Kasumi-1 (cell line): ENCODE results near the gene LRRC71.

ENCODE experiments used
- DNase-seq, 2 experiments: peaks; one replicate each; lab custom pipeline; 2025; lab: John Stamatoyannopoulos, UW

LRRC71 gene

GRCh38 chr1:156927215-156928042 lies 7.0 kb downstream of the LRRC71 start:
- peak; percentile 64 to 70 for DNase-seq

- peak in 1 of 2 experiments; percentile 48 for DNase-seq
Measured at GRCh38 chr1:156928043-156928602, 7.7 kb downstream of the LRRC71 start.

GRCh38 chr1:156929596-156930238 lies 9.3 kb downstream of the LRRC71 start:
- DNase-seq, result no peak

- DNase-seq, result no peak
Measured at GRCh38 chr1:156930483-156930882, 10.1 kb downstream of the LRRC71 start.

- no peak for DNase-seq
Measured at GRCh38 chr1:156931211-156931952, 10.9 kb downstream of the LRRC71 start.

- DNase-seq, result no peak
Measured at GRCh38 chr1:156931974-156932710, 11.7 kb downstream of the LRRC71 start.

- no peak for DNase-seq
Measured at GRCh38 chr1:156933136-156933535, 12.7 kb downstream of the LRRC71 start.

GRCh38 chr1:156935505-156936128 lies 15.2 kb downstream of the LRRC71 start:
- DNase-seq, result no peak

- no peak for DNase-seq
Measured at GRCh38 chr1:156936191-156936590, 15.8 kb downstream of the LRRC71 start.

GRCh38 chr1:156936721-156937220 lies 16.3 kb downstream of the LRRC71 start:
- no peak for DNase-seq

- no peak for DNase-seq
Measured at GRCh38 chr1:156937883-156938282, 17.5 kb downstream of the LRRC71 start.

- no peak for DNase-seq
Measured at GRCh38 chr1:156938813-156939212, 18.4 kb downstream of the LRRC71 start.

GRCh38 chr1:156939786-156940334 lies 19.4 kb downstream of the LRRC71 start:
- no peak for DNase-seq

GRCh38 chr1:156941675-156942074 lies 21.2 kb downstream of the LRRC71 start:
- no peak for DNase-seq

GRCh38 chr1:156942176-156942575 lies 21.7 kb downstream of the LRRC71 start:
- DNase-seq, result no peak

GRCh38 chr1:156942576-156942975 lies 22.1 kb downstream of the LRRC71 start:
- no peak for DNase-seq

- DNase-seq, result no peak
Measured at GRCh38 chr1:156943756-156944155, 23.3 kb downstream of the LRRC71 start.

GRCh38 chr1:156944268-156944667 lies 23.8 kb downstream of the LRRC71 start:
- DNase-seq, result no peak

GRCh38 chr1:156944848-156945247 lies 24.4 kb downstream of the LRRC71 start:
- no peak for DNase-seq

- no peak for DNase-seq
Measured at GRCh38 chr1:156945881-156946661, 25.6 kb downstream of the LRRC71 start.
